Lower leg skin (tissue), 4 donors: ENCODE measurements around the gene DPH1. TPM values are rescaled to one million over a fixed set of nuclear protein-coding genes. Genes with fewer than 3 reads are reported as not detected.

Experiments
- DNase-seq, 2 donors: peaks; one replicate each; pipeline ENCODE4 v3.0.0-alpha.2; 2019; ENCODE audit warnings: low spot score in 2 of 2
- H3K4me3 ChIP-seq: fragments of 200-600 bp; sonication (generic); 2 replicates; pipeline ENCODE4 v1.5.1; 2017; ENCODE audit warnings: mild to moderate bottlenecking, low read depth; ENCODE audit not compliant: poor library complexity, severe bottlenecking
- POLR2A ChIP-seq, 2 donors: fragments of 450-650 bp; IDR thresholded peaks; one replicate each; pipeline ENCODE4 v1.6.1; 2016 to 2017; ENCODE audit warnings: antibody characterized with exemption in 2 of 2, mild to moderate bottlenecking in 1 of 2, moderate library complexity in 1 of 2
- WGBS, 2 donors: methylation state at CpG; one replicate each; pipeline ENCODE4 v1.1.5; 2018; 5-methylcytosine and 5-hydroxymethylcytosine counted together
- intact Hi-C: fragments of 100-400 bp; cut with DNase I; formaldehyde crosslinking; loops from one replicate; pipeline ENCODE4 v1.15.0; 2023; ENCODE audit warnings: low total_unique reads
- total RNA-seq, 4 donors: library from RNA; depleted of rRNA; stranded (reverse); fragments of >200 nt; gene quantifications; one replicate each; pipeline ENCODE4 v1.1.0, GENCODE V29; 2016
- TF ChIP-seq, protein P1 (sequence below), 3 donors: fragments of 450-650 bp; IDR thresholded peaks; one replicate each; pipeline ENCODE4 v1.5.1; 2016; ENCODE audit warnings: antibody characterized with exemption in 3 of 3, mild to moderate bottlenecking in 3 of 3, moderate library complexity in 2 of 3

The DPH1 gene
- total RNA-seq, 4 donors from 2014 or later, result 50.4 to 80.0 (median 61.2) TPM

DNA sequence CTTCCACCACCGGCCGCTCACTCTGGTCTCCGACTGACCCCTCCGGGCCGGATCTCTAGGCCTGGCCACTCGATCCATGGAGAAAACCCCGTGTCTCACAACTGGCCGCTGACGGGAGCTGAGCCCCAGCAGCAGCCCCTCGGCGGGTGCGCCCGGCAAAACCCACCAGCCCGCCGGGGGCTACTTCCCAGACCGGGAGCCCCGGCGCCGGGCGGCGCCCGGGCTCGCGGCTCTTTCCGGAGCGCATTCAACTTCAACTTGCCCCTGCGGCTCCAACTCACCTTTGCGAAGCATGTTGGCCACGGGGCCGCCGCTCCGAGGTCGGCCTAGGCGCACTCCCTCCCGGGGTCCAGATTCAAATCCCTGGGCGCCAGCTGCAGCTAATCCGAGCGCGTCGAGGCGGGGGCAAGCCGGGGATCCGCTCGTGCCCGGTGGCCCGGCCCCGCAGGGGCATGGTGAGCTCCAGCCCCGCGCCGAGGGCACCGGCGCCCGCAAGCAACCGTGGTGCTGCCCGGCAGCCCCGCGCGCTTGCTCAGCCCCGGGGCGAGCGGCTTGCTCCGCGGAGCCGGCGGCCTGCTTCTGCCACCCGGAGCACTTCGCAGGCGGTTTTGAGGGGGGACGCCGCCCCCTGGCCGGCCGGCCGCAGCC is 5.3 kb upstream of the DPH1 start:
- TF ChIP-seq, protein P1, sequence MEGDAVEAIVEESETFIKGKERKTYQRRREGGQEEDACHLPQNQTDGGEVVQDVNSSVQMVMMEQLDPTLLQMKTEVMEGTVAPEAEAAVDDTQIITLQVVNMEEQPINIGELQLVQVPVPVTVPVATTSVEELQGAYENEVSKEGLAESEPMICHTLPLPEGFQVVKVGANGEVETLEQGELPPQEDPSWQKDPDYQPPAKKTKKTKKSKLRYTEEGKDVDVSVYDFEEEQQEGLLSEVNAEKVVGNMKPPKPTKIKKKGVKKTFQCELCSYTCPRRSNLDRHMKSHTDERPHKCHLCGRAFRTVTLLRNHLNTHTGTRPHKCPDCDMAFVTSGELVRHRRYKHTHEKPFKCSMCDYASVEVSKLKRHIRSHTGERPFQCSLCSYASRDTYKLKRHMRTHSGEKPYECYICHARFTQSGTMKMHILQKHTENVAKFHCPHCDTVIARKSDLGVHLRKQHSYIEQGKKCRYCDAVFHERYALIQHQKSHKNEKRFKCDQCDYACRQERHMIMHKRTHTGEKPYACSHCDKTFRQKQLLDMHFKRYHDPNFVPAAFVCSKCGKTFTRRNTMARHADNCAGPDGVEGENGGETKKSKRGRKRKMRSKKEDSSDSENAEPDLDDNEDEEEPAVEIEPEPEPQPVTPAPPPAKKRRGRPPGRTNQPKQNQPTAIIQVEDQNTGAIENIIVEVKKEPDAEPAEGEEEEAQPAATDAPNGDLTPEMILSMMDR (IDR thresholded peaks at IDR 0.05), result no peak
- TF ChIP-seq POLR2A (IDR thresholded peaks at IDR 0.05), result no peak
- peak overlapping the region; percentile 47 for H3K4me3 ChIP-seq
- no peak for DNase-seq
- intact Hi-C loops, result loop anchor here (5.0 kb wide), 1 partner anchor 117 kb away; no protein-coding TSS in a partner anchor
- 0 to 1% methylated on average over 20 to 41 of the region's 73 CpGs for WGBS, 2 donors

DNA sequence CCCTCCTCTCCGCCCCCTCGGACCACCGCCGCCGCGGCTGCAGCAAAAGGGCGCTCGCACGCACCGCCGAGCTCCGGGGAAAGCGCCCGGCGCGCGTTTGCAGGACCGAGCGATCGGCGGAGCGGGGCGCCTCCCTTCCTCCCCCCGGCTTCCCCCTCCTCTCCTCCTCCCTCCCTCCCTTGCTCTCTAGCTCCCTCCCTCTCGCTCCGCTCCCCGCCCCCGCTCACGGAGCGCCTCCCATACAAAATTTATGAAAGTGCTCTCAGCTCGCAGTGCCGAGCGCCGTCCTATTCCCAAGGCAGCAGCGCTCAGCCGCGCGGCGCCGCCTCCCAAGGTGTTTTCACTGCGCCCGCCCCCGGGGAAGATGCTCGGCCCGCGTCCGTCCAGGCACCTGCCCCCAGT is 4.7 kb upstream of the DPH1 start, which contains the start of gene RTN4RL1:
Gene RTN4RL1 (minus strand): TSS at position 115 of the 402 bp plus-strand sequence. CDS start 469 bp downstream, outside the sequence.
- TF ChIP-seq, protein P1 (IDR thresholded peaks at IDR 0.05), result no peak
- TF ChIP-seq POLR2A (IDR thresholded peaks at IDR 0.05), result no peak
- intact Hi-C loops, result loop anchor here (5.0 kb wide), 1 partner anchor 118 kb away; no protein-coding TSS in a partner anchor
- 1 to 2% methylated on average over 37 to 46 of the region's 47 CpGs for WGBS, 2 donors
- peak within 1 kb of the TSS; percentile 47 for H3K4me3 ChIP-seq
- DNase-seq, result peak; percentile 79 to 95

DNA sequence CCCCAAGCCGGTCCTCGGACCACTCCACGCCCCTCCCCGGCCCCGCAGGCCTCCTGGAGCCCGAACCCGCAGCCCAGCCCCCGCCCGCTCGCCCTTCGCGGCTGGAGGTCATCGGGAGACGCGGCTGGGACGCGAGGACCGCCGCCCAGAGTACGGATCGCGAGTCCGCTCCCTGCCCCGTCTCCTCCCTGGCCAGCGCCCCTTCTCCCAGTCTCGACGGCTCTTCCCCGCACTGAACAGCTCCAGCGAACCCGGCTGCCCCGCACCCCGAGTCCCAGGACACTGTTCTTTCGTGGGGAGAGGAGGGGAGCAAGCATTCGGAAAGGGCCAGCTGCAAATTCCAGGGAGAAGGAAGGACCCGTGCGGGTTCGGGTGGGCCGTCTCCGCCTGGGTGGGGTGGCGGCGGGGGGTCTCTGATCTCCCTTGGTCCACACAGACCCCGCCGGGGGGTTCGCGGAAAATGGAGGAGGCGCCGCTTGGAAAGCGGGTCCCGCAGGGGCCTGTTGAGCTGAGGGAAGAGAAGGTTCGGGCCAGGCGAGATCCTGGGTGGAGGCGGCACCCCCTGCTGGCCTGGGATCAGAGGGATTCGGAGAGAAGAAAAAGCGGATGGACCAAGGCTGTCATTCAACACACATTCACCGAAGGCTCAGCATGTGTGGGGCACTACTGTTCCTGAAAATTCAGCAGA is 4.2 kb upstream of the DPH1 start:
- H3K4me3 ChIP-seq, result peak overlapping the region; percentile 47
- TF ChIP-seq POLR2A (IDR thresholded peaks at IDR 0.05), result no peak
- TF ChIP-seq, protein P1 (IDR thresholded peaks at IDR 0.05), result peak in 1 of 3 donors; percentile 10
- intact Hi-C loops, result loop anchor here (5.0 kb wide), 1 partner anchor 118 kb away; no protein-coding TSS in a partner anchor
- WGBS, 2 donors, result 1% methylated on average over 43 to 47 of the region's 55 CpGs
- peak; percentile 74 to 94 for DNase-seq

DNA sequence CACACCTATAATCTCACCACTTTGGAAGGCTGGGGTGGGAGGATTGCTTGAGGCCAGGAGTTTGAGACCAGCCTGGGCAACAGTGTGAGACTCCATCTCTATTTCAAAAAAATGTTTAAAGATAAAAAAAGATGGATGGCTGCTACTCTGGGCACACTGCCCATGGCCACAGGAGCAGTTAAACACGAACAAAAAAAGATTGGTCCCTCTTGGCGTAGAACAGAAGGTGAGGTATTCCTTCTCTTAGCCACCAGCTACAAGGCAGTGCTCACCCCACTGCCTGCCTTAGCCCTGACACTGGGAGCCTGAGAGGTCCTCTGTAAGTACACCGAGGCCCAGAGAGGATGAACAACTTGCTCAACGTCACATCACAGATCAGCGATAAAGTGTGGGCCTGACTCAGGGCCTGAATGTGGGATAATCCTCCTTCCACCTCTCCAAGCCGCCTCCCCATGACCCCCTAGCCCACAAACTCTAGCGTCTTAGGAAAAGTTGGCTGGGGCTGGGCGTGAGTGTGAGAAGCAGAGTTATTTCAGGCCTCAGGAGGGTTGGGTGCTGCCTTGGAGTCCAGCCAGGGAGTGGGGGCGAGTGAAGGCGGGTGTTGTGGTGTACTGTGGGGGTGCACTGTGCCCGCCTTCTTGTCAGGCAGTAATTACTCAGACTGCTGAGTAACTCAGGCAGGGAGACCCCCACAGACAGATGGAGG is 2.3 kb upstream of the DPH1 start:
- intact Hi-C loops, result loop anchor here (5.0 kb wide), 1 partner anchor 120 kb away; no protein-coding TSS in a partner anchor
- WGBS, 2 donors, result 65 to 69% methylated on average over 11 of the region's 11 CpGs
- TF ChIP-seq, protein P1 (IDR thresholded peaks at IDR 0.05), result no peak
- TF ChIP-seq POLR2A (IDR thresholded peaks at IDR 0.05), result no peak
- no peak for DNase-seq
- H3K4me3 ChIP-seq, result no peak overlapping the region

- no peak for TF ChIP-seq POLR2A (IDR thresholded peaks at IDR 0.05)
- TF ChIP-seq, protein P1 (IDR thresholded peaks at IDR 0.05), result no peak
- no peak overlapping the region for H3K4me3 ChIP-seq
- DNase-seq, result no peak
- WGBS, 2 donors, result 70 to 75% methylated on average over 5 of the region's 5 CpGs
- intact Hi-C loops, result loop anchor here (5.0 kb wide), 1 partner anchor 121 kb away; no protein-coding TSS in a partner anchor
Measured at GRCh38 chr17:2028234-2028614, 1.7 kb upstream of the DPH1 start.
